T-helper 9 cell (primary cell): ENCODE measurements around the gene DNAJC11.
"Not testable (repeated sequence)": the region's sequence is repeated elsewhere in the genome, so short reads cannot be mapped to it uniquely, and the experiment has no call there.

Source experiments
- DNase-seq: peaks from one replicate; pipeline ENCODE4 v3.0.0-alpha.2; 2020

The DNAJC11 gene

DNA sequence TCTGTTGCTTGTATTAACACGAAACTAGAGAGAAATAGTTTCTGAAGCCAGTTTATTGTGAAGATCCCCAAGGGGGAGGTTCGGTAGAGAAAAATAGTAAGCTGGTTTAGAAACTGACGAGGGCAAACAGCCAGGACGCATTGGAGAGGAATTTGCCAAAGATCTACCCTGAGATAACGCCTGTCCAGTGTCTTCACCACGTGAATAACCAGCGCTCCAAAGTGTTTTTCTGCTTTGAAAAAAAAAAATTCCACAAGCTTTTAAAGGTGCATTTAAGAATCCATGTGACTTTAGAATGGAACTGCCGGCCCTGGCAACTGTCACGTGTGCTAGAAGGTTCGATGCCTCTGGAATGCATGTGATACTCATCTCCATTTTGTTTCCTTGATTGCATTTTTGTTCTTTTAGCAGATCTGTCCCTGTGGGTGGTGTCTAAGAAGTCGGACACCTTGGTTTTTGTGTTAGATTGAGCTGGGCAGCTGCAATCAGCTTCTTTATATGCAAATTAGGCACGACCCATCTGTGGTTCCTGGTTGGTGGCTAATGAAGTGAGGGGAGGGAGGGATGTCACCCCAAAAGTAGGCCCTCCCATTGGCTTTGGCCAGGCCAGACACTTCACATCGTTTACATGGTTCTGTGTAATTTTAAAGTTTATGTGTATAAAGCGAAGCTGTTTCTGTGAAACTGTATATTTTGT lies 78.2 kb downstream of the DNAJC11 start:
- no peak for DNase-seq

DNA sequence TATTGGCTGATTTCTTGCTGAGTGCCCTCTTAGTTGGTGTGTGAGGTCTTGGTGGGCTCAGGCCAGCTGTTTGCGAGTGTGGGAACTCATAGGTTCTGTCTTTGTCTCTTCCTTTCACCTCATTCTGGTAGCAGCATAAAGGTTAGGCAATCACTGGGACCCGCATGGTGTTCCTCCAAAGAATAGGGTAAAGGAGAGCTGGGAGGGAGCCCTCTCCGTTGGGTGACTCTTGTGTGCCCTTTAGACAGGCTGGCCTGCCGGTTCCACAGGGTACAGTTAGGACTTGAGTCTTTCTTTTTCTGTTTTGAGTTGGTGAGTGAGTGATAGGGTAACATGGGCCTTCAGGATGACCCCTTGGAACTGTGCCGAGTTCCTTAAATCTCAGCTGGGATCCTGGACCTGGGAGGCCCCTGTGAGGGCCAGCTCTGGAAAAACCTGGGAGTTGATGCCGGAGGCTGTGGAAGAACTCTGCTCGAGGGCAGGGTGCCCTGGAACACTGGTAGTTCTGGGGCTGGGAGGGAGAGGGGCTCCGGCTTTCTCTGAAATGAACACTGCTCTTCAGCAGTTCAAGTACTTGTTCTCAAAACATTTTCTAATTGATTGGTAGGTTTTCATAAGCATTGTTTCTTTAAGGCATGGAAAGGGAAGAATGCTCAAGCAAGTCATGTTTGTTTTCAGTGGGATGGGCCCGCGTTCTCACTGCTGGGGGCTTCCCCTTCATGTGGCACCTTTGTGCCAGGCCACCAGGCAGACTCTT lies 79.0 kb downstream of the DNAJC11 start:
- DNase-seq, result no peak

DNA sequence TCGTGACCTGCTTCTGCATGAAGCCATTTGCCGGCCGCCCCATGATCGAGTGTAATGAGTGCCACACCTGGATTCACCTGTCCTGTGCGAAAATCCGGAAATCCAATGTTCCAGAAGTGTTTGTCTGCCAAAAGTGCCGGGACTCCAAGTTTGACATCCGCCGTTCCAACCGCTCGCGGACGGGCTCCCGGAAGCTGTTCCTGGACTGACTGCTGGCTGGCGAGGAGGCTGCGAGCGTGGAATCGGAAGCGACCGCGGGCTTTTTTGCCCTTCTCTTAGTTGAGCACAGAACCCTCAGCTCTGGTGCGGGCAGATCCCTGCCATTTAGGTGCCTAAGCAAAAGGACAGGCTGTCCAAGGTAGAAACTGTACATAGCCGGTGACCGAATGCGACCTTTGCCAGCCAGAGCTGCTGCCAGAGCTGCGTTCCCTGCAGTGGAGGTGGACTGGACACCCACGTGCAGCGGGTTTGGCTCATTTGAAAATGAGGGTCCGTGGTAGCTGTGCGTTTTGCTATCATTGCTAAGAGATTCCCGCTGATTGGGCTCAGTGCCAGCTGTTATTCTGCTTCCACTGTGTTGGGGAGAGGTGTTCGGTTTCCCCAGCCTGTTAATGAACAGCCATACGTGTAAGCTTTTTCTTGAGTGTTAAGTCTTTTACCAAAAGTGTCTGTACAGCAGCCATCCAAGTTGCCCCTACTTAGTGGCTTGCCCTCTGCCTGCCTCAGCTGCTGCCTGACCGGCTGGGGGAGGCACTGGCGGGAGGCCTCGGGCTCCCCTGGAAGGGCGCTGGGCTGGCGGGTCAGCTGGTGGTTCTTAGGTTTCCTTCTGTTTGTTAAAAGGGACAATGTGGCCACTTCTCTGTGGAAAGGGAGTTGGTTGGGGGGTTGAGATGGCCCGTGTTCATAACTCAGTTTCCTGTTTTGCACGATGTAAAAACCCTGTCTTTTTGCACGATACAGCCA lies 79.9 kb downstream of the DNAJC11 start:
- no peak for DNase-seq

DNA sequence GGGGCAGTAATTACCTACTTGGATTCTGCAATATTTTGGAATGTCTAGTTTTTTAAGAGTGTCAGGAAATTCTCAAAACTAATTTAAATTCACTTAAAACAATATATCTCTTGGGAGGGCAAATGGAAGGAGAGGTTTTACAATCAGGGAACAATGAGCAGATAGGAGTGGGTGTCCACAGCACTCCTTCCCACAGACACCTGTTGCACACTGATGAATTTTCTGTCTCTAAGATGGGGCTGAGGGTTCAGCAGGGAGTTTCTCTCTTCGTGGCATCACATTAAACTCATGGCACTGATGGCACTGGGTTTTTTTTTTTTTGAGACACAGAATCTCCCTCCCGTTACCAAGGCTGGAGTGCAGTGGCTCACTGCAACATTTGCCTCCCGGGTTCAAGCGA lies 82.6 kb downstream of the DNAJC11 start:
- no peak for DNase-seq

DNA sequence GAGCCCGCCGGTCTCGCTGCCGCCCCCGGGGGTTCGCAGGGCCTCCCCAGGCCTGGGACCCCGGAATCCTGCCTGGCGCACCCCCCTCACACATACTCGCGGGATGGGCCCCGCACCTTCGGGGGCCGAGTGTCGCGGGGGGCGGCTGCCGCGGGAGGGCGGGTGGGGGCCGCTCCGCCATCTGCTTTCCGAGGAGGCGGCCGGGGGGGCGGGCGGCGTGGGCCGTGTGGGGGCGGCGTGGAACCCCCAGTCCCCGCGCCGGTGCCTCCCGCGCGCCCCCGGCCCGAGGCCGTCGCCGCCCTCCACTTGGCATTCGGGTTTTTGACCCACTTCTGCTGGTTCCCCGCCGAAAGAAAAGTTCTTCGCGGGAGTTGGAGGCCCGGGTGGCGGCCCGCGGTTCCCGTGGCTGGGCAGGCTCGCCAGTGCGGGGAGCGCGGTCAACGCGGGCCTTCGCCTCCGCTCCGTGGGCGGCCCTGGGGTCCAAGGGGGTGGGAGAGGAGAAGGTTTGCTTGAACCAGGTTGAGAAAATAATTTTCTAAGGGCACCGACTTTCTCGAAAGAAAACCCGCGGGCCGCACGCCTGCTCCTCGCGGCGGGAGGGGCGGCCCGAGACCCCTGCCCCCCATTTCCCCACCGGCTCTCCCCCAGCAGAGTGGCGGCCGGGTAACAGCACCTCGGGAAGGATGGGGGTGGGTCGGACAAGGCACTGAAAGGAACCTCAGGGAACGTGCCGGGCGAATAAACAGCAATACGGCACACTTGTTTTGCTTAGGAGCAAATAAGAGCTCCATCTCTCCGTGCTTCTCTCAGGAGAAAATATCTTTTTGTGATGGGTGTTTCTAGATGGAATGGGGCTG lies 86.5 kb downstream of the DNAJC11 start:
- DNase-seq, result no peak

DNA sequence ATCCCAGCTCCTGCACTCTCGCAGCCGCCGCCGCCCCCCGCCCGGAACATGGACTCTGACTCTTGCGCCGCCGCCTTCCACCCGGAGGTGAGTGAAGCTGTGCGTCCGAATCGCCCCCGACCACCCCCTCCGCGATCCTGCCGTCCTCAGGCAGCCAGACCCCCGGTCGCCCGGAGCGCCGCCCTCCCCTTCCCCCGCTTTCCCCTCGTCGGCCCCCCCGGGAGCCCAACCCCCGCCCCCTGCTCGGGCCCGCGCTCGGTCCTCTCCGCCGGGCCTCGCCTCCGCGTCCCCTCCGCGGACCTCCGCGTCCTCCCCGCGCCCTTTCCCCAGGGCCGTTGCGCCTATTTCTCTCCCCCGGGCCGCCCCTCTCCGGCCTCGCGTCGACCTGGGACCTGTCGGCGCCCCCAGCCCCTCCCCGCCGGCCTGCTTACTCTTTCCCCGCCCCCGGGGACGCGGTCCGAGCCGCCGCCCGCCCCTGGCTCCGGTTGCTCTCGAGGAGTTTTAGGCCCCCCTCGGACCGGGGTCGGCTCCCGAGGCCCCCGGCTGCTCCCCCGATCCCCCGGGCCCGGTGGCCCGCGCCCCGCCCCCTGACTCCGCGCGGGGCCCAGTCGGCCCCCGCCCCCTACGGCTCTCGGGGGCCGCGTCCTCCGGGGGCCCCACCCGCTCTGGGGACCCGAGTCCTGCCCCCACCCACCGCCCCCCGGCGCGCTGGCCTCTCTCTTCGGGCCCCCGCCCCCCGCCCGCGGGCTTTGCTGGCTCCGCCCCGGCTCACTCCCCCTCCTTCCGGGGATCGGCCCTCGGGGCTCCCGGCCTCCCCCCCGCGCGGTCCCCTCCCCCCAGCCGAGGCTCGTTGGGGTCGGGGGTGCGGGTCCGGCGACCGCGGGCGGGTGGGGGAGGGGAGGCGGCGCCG lies 87.3 kb downstream of the DNAJC11 start:
- DNase-seq, result peak; percentile 47

DNA sequence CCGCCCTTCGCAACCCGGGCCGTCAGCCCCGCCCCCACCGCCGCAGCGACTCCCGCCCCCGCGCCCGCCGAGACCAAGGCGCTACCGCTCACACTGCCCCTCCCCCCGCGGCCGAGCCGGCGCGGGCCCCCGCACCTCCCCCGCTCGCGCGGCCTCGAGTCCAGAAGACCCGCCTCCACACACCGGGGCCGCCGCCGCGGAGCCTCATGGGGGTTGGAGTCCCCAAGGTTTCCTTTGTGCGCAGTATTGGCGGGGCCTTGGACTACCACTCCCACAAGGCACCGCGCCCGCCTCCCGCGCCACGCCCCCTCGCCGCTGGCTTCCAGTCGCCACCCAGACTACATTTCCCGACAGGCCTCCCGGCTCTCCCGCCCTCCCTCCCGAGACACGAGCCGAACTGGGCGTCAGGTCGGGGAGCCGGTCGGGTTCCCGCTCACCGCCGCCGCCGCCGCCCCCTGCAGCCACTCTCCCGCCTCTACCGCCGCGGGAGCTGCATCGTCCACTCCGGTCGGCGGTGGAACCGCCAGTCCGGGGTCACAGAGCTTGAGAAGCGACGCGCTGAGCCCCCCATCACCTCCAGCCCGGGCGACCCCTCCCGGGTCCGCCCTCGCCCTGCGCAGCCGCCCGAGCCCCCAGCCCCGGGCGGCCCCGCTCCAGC lies 88.1 kb downstream of the DNAJC11 start, which contains the start of gene PHF13:
TSS of gene PHF13 (plus strand) at position 371 of the 658 bp plus-strand sequence. CDS start 336 bp downstream, outside the sequence.
- peak; percentile 99 for DNase-seq

DNA sequence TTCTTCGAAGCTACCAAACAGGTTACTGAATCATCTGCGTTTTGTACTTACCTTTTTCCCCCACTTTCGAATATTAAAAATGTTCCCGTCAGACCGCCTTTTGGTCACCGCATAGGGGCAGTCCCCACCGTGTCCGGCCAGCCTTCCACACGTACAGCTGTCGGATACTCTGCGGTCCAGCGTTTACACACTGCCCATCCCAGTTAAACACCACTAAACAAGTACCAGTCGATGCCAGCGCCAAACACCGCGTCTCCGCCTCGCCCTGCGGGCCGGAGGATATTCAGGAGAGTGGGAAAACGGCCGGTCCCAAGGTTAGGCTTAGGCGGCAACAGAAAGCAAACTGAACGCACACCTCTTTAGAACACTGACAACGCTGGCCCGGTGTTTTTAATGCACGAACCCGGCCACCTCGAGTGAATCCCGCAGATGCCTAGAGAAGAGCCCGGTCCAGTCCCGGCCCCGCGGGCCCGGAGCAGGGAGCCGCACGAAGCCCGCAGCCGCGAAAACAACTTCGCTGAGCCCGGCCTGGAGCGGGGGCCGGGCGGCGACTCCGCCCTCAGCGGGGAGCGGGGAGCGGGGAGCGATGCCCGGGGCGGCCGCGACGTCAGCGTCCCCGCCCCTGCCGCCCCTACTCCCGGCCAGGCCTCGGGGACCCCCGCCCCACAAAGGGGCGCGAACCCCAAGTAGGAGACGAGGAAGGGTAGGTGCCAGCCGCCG lies 88.8 kb downstream of the DNAJC11 start:
- peak; percentile 27 for DNase-seq

DNA sequence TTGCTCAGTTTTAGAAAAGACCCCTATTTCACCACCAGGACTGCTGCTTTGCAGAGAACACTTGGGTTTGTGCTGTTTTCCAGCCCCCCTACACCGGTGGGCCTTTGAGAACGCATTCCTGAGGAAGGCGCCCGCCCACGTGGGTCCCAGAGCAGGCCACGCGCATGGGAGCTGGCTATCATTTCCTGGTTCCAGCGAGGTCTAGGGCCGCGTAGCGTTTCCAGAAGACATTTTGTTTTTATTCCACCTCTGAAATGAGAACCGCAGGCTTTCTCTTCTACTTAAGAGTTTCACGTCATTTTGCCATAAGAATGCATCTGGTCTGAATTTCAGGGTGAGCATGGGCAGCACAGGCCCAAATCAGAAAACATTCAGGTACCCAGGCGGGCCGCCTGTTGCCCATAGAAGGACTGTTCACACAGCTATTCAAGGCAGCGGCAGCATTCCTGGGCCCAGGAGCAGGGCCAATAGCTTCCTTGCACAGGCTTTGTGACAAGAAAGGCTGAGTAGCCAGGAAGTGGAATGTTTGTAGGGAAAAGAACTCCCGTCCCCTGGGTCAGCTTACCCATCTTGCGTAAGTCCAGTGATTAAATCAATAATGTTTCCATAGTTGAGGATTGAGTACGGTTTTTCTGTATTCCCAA lies 97.6 kb downstream of the DNAJC11 start:
- no peak for DNase-seq

DNA sequence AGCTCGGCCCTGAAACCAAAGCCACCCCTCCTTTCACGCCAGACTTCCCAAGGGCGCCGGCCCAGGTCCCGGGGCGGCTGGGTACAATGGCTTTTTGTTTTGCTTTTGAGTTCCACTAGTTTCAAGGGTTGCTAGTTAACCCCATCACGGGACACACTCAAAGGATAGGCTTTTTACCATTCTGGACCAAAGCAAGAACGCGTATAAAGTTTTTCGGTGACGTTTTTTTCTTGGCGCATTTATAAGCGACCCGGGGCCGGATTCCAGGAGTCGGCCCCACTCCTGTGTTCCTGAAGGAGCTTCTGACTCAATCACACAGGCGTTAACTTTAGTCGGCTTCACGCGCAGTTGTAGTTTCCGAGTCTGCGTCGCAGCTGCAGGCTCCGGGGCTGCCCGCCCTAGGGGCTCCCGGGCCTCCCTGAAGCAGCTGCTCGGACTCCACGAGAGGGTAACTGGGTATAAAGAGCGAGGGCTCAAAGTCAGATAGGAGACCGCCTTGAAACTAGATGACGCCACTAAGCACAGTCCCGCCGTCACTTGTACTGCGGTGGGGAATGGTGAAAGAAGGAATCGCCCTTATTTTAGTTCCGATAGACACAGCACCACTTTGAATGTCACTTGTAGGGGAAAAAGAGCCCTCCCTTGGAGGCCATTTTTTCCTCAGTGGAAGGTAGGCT lies 98.2 kb downstream of the DNAJC11 start:
- DNase-seq, result peak; percentile 32

DNA sequence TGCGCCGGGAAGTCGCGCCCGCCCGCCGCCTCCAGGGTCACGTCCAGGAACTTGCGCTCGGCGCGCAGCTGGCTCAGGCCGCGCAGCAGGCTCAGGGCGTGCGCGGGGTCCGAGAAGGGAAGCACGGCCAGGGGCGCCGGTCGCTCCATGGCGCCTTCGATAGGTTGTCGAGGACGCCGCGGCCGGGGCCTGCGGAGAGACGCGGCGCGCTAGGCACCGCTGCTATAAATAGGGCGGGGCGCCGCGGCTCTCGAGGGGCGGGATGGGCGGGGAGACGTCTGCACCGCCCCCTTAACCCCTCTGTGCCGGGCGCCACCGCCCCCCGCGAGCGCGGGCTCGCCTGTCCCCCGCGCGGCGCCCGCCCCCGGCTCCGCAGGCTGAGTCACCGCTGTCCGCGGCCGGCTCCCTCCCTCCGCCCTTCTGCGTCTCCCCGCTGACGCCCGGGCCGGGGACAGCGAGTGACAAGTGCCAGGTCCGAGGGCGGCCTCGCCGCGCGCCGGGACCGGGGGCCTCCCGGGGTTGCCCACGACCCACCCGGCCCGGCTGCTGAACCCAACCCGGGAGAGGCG lies 98.9 kb downstream of the DNAJC11 start, which contains the start of gene KLHL21:
TSS of gene KLHL21 (minus strand) at position 201 of the 569 bp plus-strand sequence. CDS start at position 149, 52 bp downstream.
- DNase-seq, result peak; percentile 78

DNA sequence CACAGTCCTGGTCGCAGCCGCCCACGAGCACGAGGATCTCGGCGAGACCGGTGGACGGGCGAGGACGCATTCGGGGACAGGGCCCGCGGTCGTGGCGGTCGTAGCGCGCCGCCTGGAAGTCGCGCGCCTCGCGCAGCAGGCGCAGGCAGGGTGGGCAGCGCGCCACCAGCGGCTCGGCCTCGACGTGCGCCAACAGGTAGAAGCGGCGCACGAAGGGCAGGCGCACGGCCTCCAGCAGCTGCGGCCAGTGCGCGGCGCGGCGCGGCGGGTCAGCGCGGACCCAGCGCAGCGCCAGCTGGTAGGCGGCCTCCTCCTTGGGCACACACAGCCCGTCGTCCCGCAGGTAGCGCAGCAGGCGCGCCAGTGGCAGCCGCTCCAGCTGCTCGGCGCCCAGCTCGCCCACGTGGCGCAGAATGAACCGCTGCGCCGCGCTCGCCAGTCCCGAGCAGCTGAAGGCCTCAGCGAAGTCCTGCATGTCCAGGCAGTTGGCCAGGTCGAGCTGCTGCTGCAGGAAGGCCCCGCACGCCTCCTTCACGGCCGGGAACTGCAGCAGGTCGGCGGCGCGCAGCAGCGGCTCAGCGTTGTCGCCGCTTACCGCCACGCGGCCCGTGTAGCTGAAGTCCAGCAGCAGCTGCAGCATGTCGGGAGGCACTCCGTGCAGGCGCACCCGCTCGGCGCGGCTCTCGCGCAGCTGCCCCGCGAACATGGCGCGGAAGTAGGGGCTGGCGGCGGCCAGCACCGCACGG lies 99.5 kb downstream of the DNAJC11 start:
- DNase-seq, result no peak

DNA sequence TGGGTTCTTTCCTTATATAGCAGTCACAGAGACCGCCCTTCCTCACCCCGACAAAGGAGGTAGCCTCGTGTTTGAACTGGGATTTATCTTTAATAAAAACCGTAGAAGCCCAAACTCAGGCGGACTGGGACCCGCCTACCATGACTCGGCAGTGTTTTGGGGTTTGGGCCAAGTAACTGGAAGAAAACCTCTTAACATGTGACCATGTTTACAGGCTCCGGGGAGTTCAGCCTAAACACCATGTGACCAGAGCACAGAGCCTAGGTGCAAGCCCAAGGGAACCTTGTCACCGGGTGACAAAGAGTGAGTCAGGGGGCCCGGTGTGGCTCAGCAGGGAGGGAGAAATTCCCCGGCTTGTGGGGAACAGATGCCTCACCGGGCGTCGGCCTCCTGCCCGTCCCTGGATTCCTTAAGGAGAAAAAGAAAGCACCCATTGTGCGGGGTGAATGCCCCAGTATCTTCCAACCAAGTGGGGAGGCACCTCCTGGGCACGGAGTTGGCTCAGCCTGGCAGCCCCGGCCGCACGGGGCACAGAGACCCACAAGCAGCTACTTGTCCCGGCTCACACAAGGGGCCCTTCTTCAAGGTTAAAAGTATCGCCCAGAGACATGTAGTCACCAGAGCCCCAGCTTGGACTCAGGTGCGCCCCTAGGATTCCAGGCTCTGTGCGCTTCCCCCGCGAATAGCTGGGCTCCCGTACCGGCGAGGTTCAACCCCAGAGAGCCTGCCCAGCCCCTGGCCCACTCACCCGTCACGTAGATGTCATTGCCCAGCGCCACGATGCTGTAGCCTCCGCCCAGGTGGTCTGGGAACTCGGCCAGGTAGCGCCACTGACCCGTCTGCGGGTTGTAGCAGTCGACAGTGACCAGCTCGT lies 100.3 kb downstream of the DNAJC11 start:
- peak; percentile 66 for DNase-seq

DNA sequence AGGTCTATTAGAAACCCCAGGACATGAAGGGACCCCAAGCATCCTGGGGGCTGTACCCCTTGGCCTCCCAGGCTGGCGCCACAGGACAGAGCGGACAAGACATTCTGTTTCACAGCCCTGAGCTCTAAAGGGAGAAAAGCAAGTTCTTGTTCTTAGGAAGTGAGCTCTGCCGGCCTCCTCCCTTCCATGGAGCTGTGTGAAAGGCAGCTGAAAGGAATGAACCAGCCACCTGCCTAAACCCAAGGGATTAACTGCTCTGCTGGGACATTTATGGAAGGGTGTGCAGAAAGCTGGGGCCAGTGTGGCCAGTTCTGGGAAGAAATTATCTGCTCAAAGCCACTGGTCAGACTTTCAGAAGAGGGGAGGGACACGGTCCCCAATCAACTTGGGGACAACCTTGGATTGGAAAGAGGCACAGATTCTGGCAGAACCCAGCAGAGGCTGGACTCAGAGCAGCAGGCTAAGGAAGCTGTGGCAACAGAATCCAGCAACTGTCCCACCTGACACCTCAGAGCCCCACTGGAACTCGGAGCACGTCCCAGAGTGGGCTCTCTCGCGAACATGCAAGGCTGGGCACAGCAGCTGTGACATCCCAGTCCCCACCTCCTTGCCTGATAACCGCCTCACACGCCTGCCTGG lies 101.1 kb downstream of the DNAJC11 start:
- DNase-seq, result peak; percentile 17

DNA sequence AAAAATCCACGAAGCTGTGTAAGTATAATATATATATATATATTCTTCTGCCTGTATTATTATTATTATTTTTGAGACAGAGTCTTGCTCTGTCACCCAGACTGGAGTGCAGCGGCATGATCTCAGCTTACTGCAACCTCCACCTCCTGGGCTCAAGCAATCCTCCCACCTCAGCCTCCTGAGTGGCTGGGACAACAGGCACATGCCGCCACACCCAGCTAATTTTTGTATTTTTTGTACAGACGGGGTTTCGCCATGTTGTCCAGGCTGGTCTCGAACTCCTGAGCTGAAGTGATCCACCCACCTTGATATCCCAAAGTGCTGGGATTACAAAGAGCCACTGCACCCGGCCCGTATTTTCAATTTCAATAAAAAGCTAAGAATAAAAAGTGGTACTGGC lies 101.6 kb downstream of the DNAJC11 start:
- not testable (repeated sequence) for DNase-seq
